Vagina (tissue), 2 donors: ENCODE measurements around the gene VAV3.

Experiments used
- CTCF ChIP-seq, 3 experiments: fragments of 450-650 bp in 2 of 3; fragments of 200-600 bp in 1 of 3; sonication (generic) in 1 of 3; IDR thresholded peaks; one replicate each; pipeline ENCODE4 v1.5.1; 2017 to 2019; ENCODE audit warnings: antibody characterized with exemption in 3 of 3, mild to moderate bottlenecking in 2 of 3, moderate library complexity in 2 of 3
- POLR2A ChIP-seq, 2 donors: fragments of 450-650 bp; IDR thresholded peaks; one replicate each; pipeline ENCODE4 v1.6.1; 2017; ENCODE audit warnings: antibody characterized with exemption in 2 of 2, mild to moderate bottlenecking in 2 of 2, moderate library complexity in 2 of 2
- POLR2AphosphoS5 ChIP-seq, 2 donors: sonication (generic); formaldehyde crosslinking; IDR thresholded peaks; one replicate each; pipeline ENCODE4 v1.9.0; 2017; ENCODE audit warnings: antibody characterized with exemption in 2 of 2, mild to moderate bottlenecking in 2 of 2, low read depth in 1 of 2; ENCODE audit not compliant: insufficient read depth in 1 of 2

- no peak for TF ChIP-seq CTCF (IDR thresholded peaks at IDR 0.05)
- TF ChIP-seq POLR2A (IDR thresholded peaks at IDR 0.05) = no peak
- TF ChIP-seq POLR2AphosphoS5 (IDR thresholded peaks at IDR 0.05; ENCODE audit: insufficient read depth in 1 of 2, low read depth in 1 of 2) = no peak
Measured at GRCh38 chr1:107599220-107599619, 365.8 kb downstream of the VAV3 start.
